Measurements from ENCODE around the gene OSBPL10. TPM values are rescaled to one million over a fixed set of nuclear protein-coding genes. Genes with fewer than 3 reads are reported as not detected.

The OSBPL10 gene
- total and polyA plus RNA-seq, 2 donors, result 58.0 to 62.4 TPM

- 47% methylated on average over 4 of the region's 4 CpGs for WGBS
- no peaks in the 10 kb centered on the region for H3K36me3 ChIP-seq (ENCODE audit: insufficient read depth)
- no peak overlapping the region for H3K27ac ChIP-seq (ENCODE audit: low read depth)
- H3K4me3 ChIP-seq (ENCODE audit: low read depth, low read length), result no peak overlapping the region
- DNase-seq (ENCODE audit: extremely low spot score), result no peak
- H3K4me1 ChIP-seq (ENCODE audit: insufficient read depth), result no peaks in the 10 kb centered on the region
Observed at GRCh38 chr3:31960793-31961431, 20.1 kb downstream of the OSBPL10 start.

- no peak for DNase-seq (ENCODE audit: extremely low spot score)
- 23% methylated on average over 7 of the region's 7 CpGs for WGBS
- peak overlapping the region; percentile 44 for H3K27ac ChIP-seq (ENCODE audit: low read depth)
- H3K4me1 ChIP-seq (ENCODE audit: insufficient read depth), result no peaks in the 10 kb centered on the region
- H3K4me3 ChIP-seq (ENCODE audit: low read depth, low read length), result peak overlapping the region; percentile 14
- H3K36me3 ChIP-seq (ENCODE audit: insufficient read depth), result no peaks in the 10 kb centered on the region
Observed at GRCh38 chr3:31959951-31960792, 20.9 kb downstream of the OSBPL10 start.

GRCh38 chr3:31959251-31959650 is 21.8 kb downstream of the OSBPL10 start:
- Histone ChIP-seq H3K27ac (ENCODE audit: low read depth) (peak overlapping the region; percentile 39), H3K36me3 (ENCODE audit: insufficient read depth) (no peaks in the 10 kb centered on the region), H3K4me1 (ENCODE audit: insufficient read depth) (no peaks in the 10 kb centered on the region), H3K4me3 (ENCODE audit: low read depth, low read length) (no peak overlapping the region)
- 46% methylated on average over 2 of the region's 2 CpGs for WGBS
- no peak for DNase-seq (ENCODE audit: extremely low spot score)

GRCh38 chr3:31958701-31959152 is 22.3 kb downstream of the OSBPL10 start:
- Histone ChIP-seq H3K4me3 (ENCODE audit: low read depth, low read length) (no peak overlapping the region), H3K27ac (ENCODE audit: low read depth) (no peak overlapping the region), H3K36me3 (ENCODE audit: insufficient read depth) (no peaks in the 10 kb centered on the region), H3K4me1 (ENCODE audit: insufficient read depth) (no peaks in the 10 kb centered on the region)
- peak; percentile 62 for DNase-seq (ENCODE audit: extremely low spot score)
- 10% methylated on average over 3 of the region's 3 CpGs for WGBS

GRCh38 chr3:31957106-31957505 is 24.0 kb downstream of the OSBPL10 start:
- no peaks in the 10 kb centered on the region for H3K4me1 ChIP-seq (ENCODE audit: insufficient read depth)
- 77% methylated on average over 3 of the region's 3 CpGs for WGBS
- H3K36me3 ChIP-seq (ENCODE audit: insufficient read depth), result no peaks in the 10 kb centered on the region
- DNase-seq (ENCODE audit: extremely low spot score), result no peak
- H3K27ac ChIP-seq (ENCODE audit: low read depth), result no peak overlapping the region
- no peak overlapping the region for H3K4me3 ChIP-seq (ENCODE audit: low read depth, low read length)

- DNase-seq (ENCODE audit: extremely low spot score), result no peak
- Histone ChIP-seq H3K36me3 (ENCODE audit: insufficient read depth) (no peaks in the 10 kb centered on the region), H3K27ac (ENCODE audit: low read depth) (no peak overlapping the region), H3K4me3 (ENCODE audit: low read depth, low read length) (no peak overlapping the region), H3K4me1 (ENCODE audit: insufficient read depth) (no peaks in the 10 kb centered on the region)
Observed at GRCh38 chr3:31955581-31955980, 25.5 kb downstream of the OSBPL10 start.

- DNase-seq (ENCODE audit: extremely low spot score), result no peak
- H3K4me3 ChIP-seq (ENCODE audit: low read depth, low read length), result no peak overlapping the region
- H3K27ac ChIP-seq (ENCODE audit: low read depth), result no peak overlapping the region
- WGBS, result 93% methylated on average over 2 of the region's 2 CpGs
- no peaks in the 10 kb centered on the region for H3K4me1 ChIP-seq (ENCODE audit: insufficient read depth)
- no peaks in the 10 kb centered on the region for H3K36me3 ChIP-seq (ENCODE audit: insufficient read depth)
Observed at GRCh38 chr3:31953636-31954035, 27.4 kb downstream of the OSBPL10 start.

- Histone ChIP-seq H3K4me3 (ENCODE audit: low read depth, low read length) (no peak overlapping the region), H3K36me3 (ENCODE audit: insufficient read depth) (no peaks in the 10 kb centered on the region), H3K4me1 (ENCODE audit: insufficient read depth) (no peaks in the 10 kb centered on the region), H3K27ac (ENCODE audit: low read depth) (no peak overlapping the region)
- WGBS, result 93% methylated on average over 7 of the region's 7 CpGs
- DNase-seq (ENCODE audit: extremely low spot score), result no peak
Observed at GRCh38 chr3:31953091-31953490, 28.0 kb downstream of the OSBPL10 start.

- H3K4me3 ChIP-seq (ENCODE audit: low read depth, low read length), result no peak overlapping the region
- no peak for DNase-seq (ENCODE audit: extremely low spot score)
- no peak overlapping the region for H3K27ac ChIP-seq (ENCODE audit: low read depth)
- 74% methylated on average over 4 of the region's 4 CpGs for WGBS
- peaks cover 2% of the 10 kb centered on the region for H3K4me1 ChIP-seq (ENCODE audit: insufficient read depth)
- no peaks in the 10 kb centered on the region for H3K36me3 ChIP-seq (ENCODE audit: insufficient read depth)
Observed at GRCh38 chr3:31952205-31952604, 28.9 kb downstream of the OSBPL10 start.

GRCh38 chr3:31948280-31948679 is 32.8 kb downstream of the OSBPL10 start:
- Histone ChIP-seq H3K4me3 (ENCODE audit: low read depth, low read length) (no peak overlapping the region), H3K27ac (ENCODE audit: low read depth) (no peak overlapping the region), H3K4me1 (ENCODE audit: insufficient read depth) (peaks cover 2% of the 10 kb centered on the region), H3K36me3 (ENCODE audit: insufficient read depth) (no peaks in the 10 kb centered on the region)
- no peak for DNase-seq (ENCODE audit: extremely low spot score)
- WGBS, result 51% methylated on average over 6 of the region's 6 CpGs

GRCh38 chr3:31947671-31948091 is 33.4 kb downstream of the OSBPL10 start:
- Histone ChIP-seq H3K4me1 (ENCODE audit: insufficient read depth) (peaks cover 2% of the 10 kb centered on the region), H3K4me3 (ENCODE audit: low read depth, low read length) (no peak overlapping the region), H3K36me3 (ENCODE audit: insufficient read depth) (no peaks in the 10 kb centered on the region), H3K27ac (ENCODE audit: low read depth) (no peak overlapping the region)
- no peak for DNase-seq (ENCODE audit: extremely low spot score)
- WGBS, result 43% methylated on average over 6 of the region's 6 CpGs

- WGBS, result 88% methylated on average over 4 of the region's 4 CpGs
- Histone ChIP-seq H3K36me3 (ENCODE audit: insufficient read depth) (no peaks in the 10 kb centered on the region), H3K4me1 (ENCODE audit: insufficient read depth) (peaks cover 2% of the 10 kb centered on the region), H3K27ac (ENCODE audit: low read depth) (no peak overlapping the region), H3K4me3 (ENCODE audit: low read depth, low read length) (no peak overlapping the region)
- DNase-seq (ENCODE audit: extremely low spot score), result no peak
Observed at GRCh38 chr3:31947162-31947561, 33.9 kb downstream of the OSBPL10 start.

GRCh38 chr3:31946484-31947081 is 34.5 kb downstream of the OSBPL10 start:
- Histone ChIP-seq H3K36me3 (ENCODE audit: insufficient read depth) (no peaks in the 10 kb centered on the region), H3K4me1 (ENCODE audit: insufficient read depth) (peaks cover 2% of the 10 kb centered on the region), H3K4me3 (ENCODE audit: low read depth, low read length) (no peak overlapping the region), H3K27ac (ENCODE audit: low read depth) (no peak overlapping the region)
- no peak for DNase-seq (ENCODE audit: extremely low spot score)
- 88% methylated on average over 10 of the region's 10 CpGs for WGBS

- no peak for DNase-seq (ENCODE audit: extremely low spot score)
- Histone ChIP-seq H3K4me3 (ENCODE audit: low read depth, low read length) (no peak overlapping the region), H3K4me1 (ENCODE audit: insufficient read depth) (peaks cover 4% of the 10 kb centered on the region), H3K27ac (ENCODE audit: low read depth) (no peak overlapping the region), H3K36me3 (ENCODE audit: insufficient read depth) (no peaks in the 10 kb centered on the region)
- 53% methylated on average over 3 of the region's 3 CpGs for WGBS
Observed at GRCh38 chr3:31945738-31946052, 35.4 kb downstream of the OSBPL10 start.

All from urinary bladder (tissue), 4 donors.